GM12878 (cell line): ENCODE data around the gene HOXB3. TPM values are rescaled to one million over a fixed set of nuclear protein-coding genes. Genes with fewer than 3 reads are reported as not detected.

ENCODE experiments used
- ATAC-seq: fragments of 200-7000 bp; cut with Tn5 transposase; 3 replicates; pipeline ENCODE4 v1.9.1; 2020; ENCODE audit warnings: mild to moderate bottlenecking, moderate library complexity
- BruUV-seq: library from RNA; stranded (reverse); fragments of 400-500 nt; replicated peaks from 2 replicates; lab custom pipeline; 2021; lab: Mats Ljungman, UMichigan
- CTCF ChIA-PET: fragments of 300-600 bp; sonication (Branson Sonifier 250); formaldehyde crosslinking; extraction: SDS; loops from one replicate; lab custom pipeline; 2021; ENCODE audit warnings: inconsistent platforms; lab: Yijun Ruan, JAX
- POLR2A ChIA-PET: fragments of 350-600 bp; formaldehyde crosslinking; extraction: SDS; loops from one replicate; lab custom pipeline; 2021; ENCODE audit warnings: inconsistent platforms; lab: Charles Lee
- RAD21 ChIA-PET: fragments of 300-600 bp; sonication (Branson Sonifier 250); formaldehyde crosslinking; loops from one replicate; lab custom pipeline; 2023; ENCODE audit warnings: antibody characterized with exemption; ENCODE audit not compliant: unreplicated experiment; lab: Charles Lee
- SMC1A ChIA-PET: fragments of 300-600 bp; sonication (Branson Sonifier 250); formaldehyde crosslinking; loops from one replicate; lab custom pipeline; 2023; ENCODE audit not compliant: unreplicated experiment, uncharacterized antibody; lab: Charles Lee
- DNase-seq: peaks from one replicate; pipeline ENCODE4 v3.0.0-alpha.2; 2011; ENCODE audit warnings: low read depth, low spot score
- FAIRE-seq: peaks from 3 replicates; lab custom pipeline; 2011; peaks lifted over from hg19 to GRCh38; lab: Jason Lieb, UNC
- H2AFZ ChIP-seq: 2 replicates; pipeline ENCODE4 v1.6.0; 2011; ENCODE audit warnings: low read depth, low read length, control low read depth; ENCODE audit not compliant: control insufficient read depth
- H3K27ac ChIP-seq: 2 replicates; pipeline ENCODE4 v1.5.1; 2011; ENCODE audit warnings: control low read depth; ENCODE audit not compliant: control insufficient read depth, insufficient read depth
- H3K27me3 ChIP-seq, 2 experiments: replicated peaks in 1 of 2; 2 replicates each; pipeline versions ENCODE4 v1.6.0 to v1.6.1; 2011; ENCODE audit warnings: low read length in 1 of 2; ENCODE audit not compliant: control insufficient read depth in 2 of 2, insufficient read depth in 2 of 2
- H3K36me3 ChIP-seq, 2 experiments: 2 replicates each; pipeline ENCODE4 v1.5.1; 2011; ENCODE audit warnings: low read length in 1 of 2; ENCODE audit not compliant: control insufficient read depth in 2 of 2, insufficient read depth in 2 of 2
- H3K4me1 ChIP-seq: 2 replicates; pipeline ENCODE4 v1.6.1; 2011; ENCODE audit warnings: mild to moderate bottlenecking, low read length, moderate library complexity, mixed read lengths; ENCODE audit not compliant: control insufficient read depth, insufficient read depth
- H3K4me2 ChIP-seq: 2 replicates; pipeline ENCODE4 v1.6.0; 2011; ENCODE audit warnings: control low read depth; ENCODE audit not compliant: control insufficient read depth, insufficient read depth
- H3K4me3 ChIP-seq: fragments of 200-600 bp; sonication (generic); 2 replicates; pipeline ENCODE4 v1.5.1; 2016
- H3K79me2 ChIP-seq: 2 replicates; pipeline ENCODE4 v1.6.0; 2011; ENCODE audit warnings: low read length; ENCODE audit not compliant: control insufficient read depth, insufficient read depth
- H3K9ac ChIP-seq: 2 replicates; pipeline ENCODE4 v1.8.0; 2011; ENCODE audit warnings: low read length, control low read depth, mixed read lengths; ENCODE audit not compliant: control insufficient read depth, insufficient read depth
- H3K9me3 ChIP-seq: replicated peaks from 3 replicates; pipeline ENCODE4 v1.5.1; 2011; ENCODE audit warnings: mild to moderate bottlenecking, low read length; ENCODE audit not compliant: control insufficient read depth, insufficient read depth
- H4K20me1 ChIP-seq: 2 replicates; pipeline ENCODE4 v1.6.0; 2011; ENCODE audit not compliant: control insufficient read depth, insufficient read depth
- CHD1 ChIP-seq: IDR thresholded peaks from 2 replicates; pipeline ENCODE4 v1.6.1; 2012; ENCODE audit warnings: low read depth, low read length, improper control_type of control experiment
- FOXK2 ChIP-seq: fragments of 450-650 bp; IDR thresholded peaks from 2 replicates; pipeline ENCODE4 v1.6.1; 2017; ENCODE audit warnings: mild to moderate bottlenecking, moderate library complexity
- FOXM1 ChIP-seq: IDR thresholded peaks from 2 replicates; pipeline ENCODE4 v1.6.1; 2012; ENCODE audit warnings: low read depth, mild to moderate bottlenecking, inconsistent platforms, low read length, moderate library complexity
- NFYA ChIP-seq: IDR thresholded peaks from 2 replicates; pipeline ENCODE4 v1.6.1; 2011; ENCODE audit warnings: low read depth, mild to moderate bottlenecking, low read length, improper control_type of control experiment, borderline replicate concordance
- RFX5 ChIP-seq: IDR thresholded peaks from 2 replicates; pipeline ENCODE4 v1.6.1; 2011; ENCODE audit warnings: low read depth, low read length, improper control_type of control experiment
- RUNX3 ChIP-seq: IDR thresholded peaks from 2 replicates; pipeline ENCODE4 v1.6.1; 2012; ENCODE audit warnings: low read length, inconsistent platforms
- SPI1 ChIP-seq: IDR thresholded peaks from 2 replicates; pipeline ENCODE4 v1.6.1; 2011; ENCODE audit warnings: low read depth, mild to moderate bottlenecking, low read length, moderate library complexity, borderline replicate concordance; ENCODE audit not compliant: insufficient read depth
- ZBTB33 ChIP-seq: fragments of 450-650 bp; IDR thresholded peaks from 2 replicates; pipeline ENCODE4 v1.6.1; 2017; ENCODE audit warnings: mild to moderate bottlenecking
- WGBS: methylation state at CpG from one replicate; pipeline ENCODE4 v1.1.6; 2016; ENCODE audit warnings: low lambda C conversion rate; ENCODE audit not compliant: insufficient replicate concordance, insufficient coverage; ENCODE audit errors: missing lambda C conversion rate; 5-methylcytosine and 5-hydroxymethylcytosine counted together
- in situ Hi-C: fragments of 300-500 bp; cut with MboI; formaldehyde crosslinking; loops from 9 replicates; pipeline ENCODE4 v1.14.3; 2018; ENCODE audit warnings: mixed read lengths
- intact Hi-C: fragments of 100-400 bp; cut with micrococcal nuclease; formaldehyde crosslinking; loops from one replicate; pipeline ENCODE4 v1.14.2; 2022; ENCODE audit not compliant: unreplicated experiment
- polyA plus RNA-seq, 11 experiments: library from polyadenylated mRNA; depleted of rRNA in 4 of 11; unstranded in 6 of 11; stranded (reverse) in 5 of 11; fragments of >200 nt; fragmentation: Nextera tagmentation in 4 of 11; fragmentation: Illumina TruSeq in 1 of 11; extraction: Ambion mirVana in 4 of 11; extraction: Trizol in 1 of 11; gene quantifications; 1 replicate in 1 of 11; 2 replicates in 10 of 11; pipeline versions ENCODE4 v1.2.1 to v1.2.3, GENCODE V29; 2011 to 2016; ENCODE audit warnings: inconsistent platforms in 2 of 11, missing spikeins in 2 of 11, low read depth in 1 of 11
- total RNA-seq, 4 experiments: library from RNA; depleted of rRNA in 3 of 4; stranded (reverse); fragments of >200 nt in 3 of 4; fragmentation: Illumina TruSeq in 1 of 4; extraction: Trizol in 1 of 4; gene quantifications; 2 replicates each; pipeline versions ENCODE4 v1.2.1 to v1.2.3, GENCODE V29; 2013 to 2021

HOXB3 gene
- total and polyA plus RNA-seq, 10 of the 15 experiments (the other 5 are each of a cell fraction or from before 2014, with no cell fraction given): 0.19 to 7.7 (median 2.9) TPM

- H3K79me2 ChIP-seq: no peaks in the 10 kb centered on the region
- H2AFZ ChIP-seq: no peak overlapping the region
- no peak overlapping the region for H3K4me2 ChIP-seq
- H4K20me1 ChIP-seq: no peaks in the 10 kb centered on the region
- H3K27ac ChIP-seq: no peak overlapping the region
- peaks cover 24 to 29% of the 10 kb centered on the region in 2 experiments for H3K27me3 ChIP-seq
- ChIA-PET SMC1A (no interaction called here), CTCF (interaction anchor here (0.9 to 1.7 kb wide), 3 partner anchors 16 to 49 kb away, joined by 3 to 4 read pairs (median 3); no protein-coding TSS in a partner anchor), RAD21 (no interaction called here), POLR2A (no interaction called here)
- no peaks in the 10 kb centered on the region; a peak in 1 of 4 replicates for H3K36me3 ChIP-seq
- H3K4me3 ChIP-seq: no peak overlapping the region
- no peak for FAIRE-seq
- H3K4me1 ChIP-seq: peaks cover 17% of the 10 kb centered on the region
- intact Hi-C loops (no loop called here), in situ Hi-C loops (loop anchor here (10.0 kb wide), 1 partner anchor 785 kb away; the partner anchor contains the start of gene SCRN2)
- H3K9ac ChIP-seq: no peak overlapping the region
- 67% methylated on average over 5 of the region's 5 CpGs for WGBS
- TF ChIP-seq FOXK2 (no peak), CHD1 (no peak), FOXM1 (no peak), SPI1 (no peak), ZBTB33 (no peak), RUNX3 (no peak), RFX5 (no peak), NFYA (no peak)
- no TSS peak for BruUV-seq
- H3K9me3 ChIP-seq: no peaks in the 10 kb centered on the region
- ATAC-seq: no peak
- DNase-seq: no peak
Measured at GRCh38 chr17:48629411-48629759, 39.3 kb upstream of the HOXB3 start.
